ENCODE results near the gene MYH11. TPM values are rescaled to one million over a fixed set of nuclear protein-coding genes. Genes with fewer than 3 reads are reported as not detected.

MYH11 gene
- polyA plus RNA-seq, 1 donor from 2014 or later, result not detected

GRCh38 chr16:15705064-15705565 is 151.7 kb downstream of the MYH11 start:
- no peaks in the 10 kb centered on the region for H3K9me3 ChIP-seq (ENCODE audit: low read length)
- H2AFZ ChIP-seq (ENCODE audit: low read depth, low read length), result no peak overlapping the region
- H3K9me2 ChIP-seq (ENCODE audit: insufficient read depth, low read length), result no peaks in the 10 kb centered on the region
- H3K36me3 ChIP-seq (ENCODE audit: insufficient read depth, low read length), result no peaks in the 10 kb centered on the region
- no peak overlapping the region for H3K4me3 ChIP-seq (ENCODE audit: low read length)
- no peak overlapping the region for H3K27ac ChIP-seq (ENCODE audit: low read length)
- no peaks in the 10 kb centered on the region for H3K27me3 ChIP-seq (ENCODE audit: insufficient read depth, low read depth, low read length)
- no peaks in the 10 kb centered on the region for H4K20me1 ChIP-seq (ENCODE audit: insufficient read depth)
- H3F3A ChIP-seq (ENCODE audit: insufficient read depth, low read length, poor library complexity, severe bottlenecking), result no peaks in the 10 kb centered on the region
- no peak overlapping the region for H3K4me2 ChIP-seq (ENCODE audit: low read length)
- TF ChIP-seq CTCF (IDR thresholded peaks at IDR 0.05; ENCODE audit: poor library complexity, severe bottlenecking) (no peak), TAF1 (IDR thresholded peaks at IDR 0.05; ENCODE audit: low read depth) (no peak), POLR2AphosphoS5 (IDR thresholded peaks at IDR 0.05) (no peak), EZH2 (IDR thresholded peaks at IDR 0.05; ENCODE audit: borderline replicate concordance, insufficient read depth, low read length, poor library complexity, severe bottlenecking) (no peak), MXI1 (conservative IDR thresholded peaks at IDR 0.05; ENCODE audit: poor library complexity, severe bottlenecking) (no peak), REST (IDR thresholded peaks at IDR 0.05; ENCODE audit: borderline replicate concordance) (no peak), SMC3 (conservative IDR thresholded peaks at IDR 0.05; ENCODE audit: poor library complexity) (no peak), RAD21 (conservative IDR thresholded peaks at IDR 0.05) (no peak), EP300 (conservative IDR thresholded peaks at IDR 0.05; ENCODE audit: poor library complexity, severe bottlenecking) (no peak)
- H3K79me2 ChIP-seq (replicated peaks; ENCODE audit: insufficient read depth, low read length), result no peaks in the 10 kb centered on the region
- H3K9ac ChIP-seq (ENCODE audit: low read length), result no peak overlapping the region

- peak; percentile 49 for TF ChIP-seq CTCF (IDR thresholded peaks at IDR 0.05; ENCODE audit: poor library complexity, severe bottlenecking)
- TF ChIP-seq POLR2AphosphoS5 (IDR thresholded peaks at IDR 0.05), result no peak
- TF ChIP-seq REST (IDR thresholded peaks at IDR 0.05; ENCODE audit: borderline replicate concordance), result no peak
- peak; percentile 20 for TF ChIP-seq SMC3 (conservative IDR thresholded peaks at IDR 0.05; ENCODE audit: poor library complexity)
- no peaks in the 10 kb centered on the region for H3K9me3 ChIP-seq (ENCODE audit: low read length)
- no peaks in the 10 kb centered on the region for H3K36me3 ChIP-seq (ENCODE audit: insufficient read depth, low read length)
- no peak overlapping the region for H3K4me2 ChIP-seq (ENCODE audit: low read length)
- no peaks in the 10 kb centered on the region for H3K79me2 ChIP-seq (replicated peaks; ENCODE audit: insufficient read depth, low read length)
- no peaks in the 10 kb centered on the region for H4K20me1 ChIP-seq (ENCODE audit: insufficient read depth)
- H3K9ac ChIP-seq (ENCODE audit: low read length), result no peak overlapping the region
- no peak overlapping the region for H2AFZ ChIP-seq (ENCODE audit: low read depth, low read length)
- H3K9me2 ChIP-seq (ENCODE audit: insufficient read depth, low read length), result no peaks in the 10 kb centered on the region
- no peaks in the 10 kb centered on the region for H3K27me3 ChIP-seq (ENCODE audit: insufficient read depth, low read depth, low read length)
- no peak overlapping the region for H3K27ac ChIP-seq (ENCODE audit: low read length)
- no peak overlapping the region for H3K4me3 ChIP-seq (ENCODE audit: low read length)
- no peaks in the 10 kb centered on the region for H3F3A ChIP-seq (ENCODE audit: insufficient read depth, low read length, poor library complexity, severe bottlenecking)
Measured at GRCh38 chr16:15704545-15704987, 152.3 kb downstream of the MYH11 start.

Measured in neural cell (in vitro differentiated cells).